Uterus (tissue), 2 donors: ENCODE data around the gene IQGAP2.

Experiments
- CTCF ChIP-seq, 4 experiments: fragments of 200-600 bp in 2 of 4; fragments of 450-650 bp in 2 of 4; sonication (generic) in 2 of 4; IDR thresholded peaks; one replicate each; pipeline ENCODE4 v1.5.1; 2016 to 2019; ENCODE audit warnings: antibody characterized with exemption in 4 of 4, mild to moderate bottlenecking in 2 of 4, moderate library complexity in 1 of 4
- POLR2A ChIP-seq, 2 donors: fragments of 450-650 bp; IDR thresholded peaks; one replicate each; pipeline ENCODE4 v1.6.1; 2016; ENCODE audit warnings: antibody characterized with exemption in 2 of 2, mild to moderate bottlenecking in 1 of 2, moderate library complexity in 1 of 2

GRCh38 chr5:76402886-76403765 lies at the start of gene IQGAP2:
- TF ChIP-seq CTCF (IDR thresholded peaks at IDR 0.05), result peak in 3 of 4 experiments; percentile 19 to 62 (median 34)
- TF ChIP-seq POLR2A (IDR thresholded peaks at IDR 0.05), result peak in 1 of 2 donors; percentile 18
